IMR-90 (cell line): ENCODE results near the gene KAT7. TPM values are rescaled to one million over a fixed set of nuclear protein-coding genes. Genes with fewer than 3 reads are reported as not detected.

Experiments
- ATAC-seq: fragments of 200-7000 bp; cut with Tn5 transposase; 2 replicates; pipeline ENCODE4 v1.9.1; 2020; ENCODE audit warnings: low read depth, mild to moderate bottlenecking, moderate library complexity
- BruUV-seq: library from RNA; stranded (reverse); fragments of 400-500 nt; replicated peaks from 2 replicates; lab custom pipeline; 2021; lab: Mats Ljungman, UMichigan
- CTCF ChIA-PET: fragments of 300-600 bp; formaldehyde crosslinking; extraction: SDS; loops from one replicate; lab custom pipeline; 2021; ENCODE audit warnings: antibody characterized with exemption; lab: Yijun Ruan, JAX
- POLR2A ChIA-PET: fragments of 300-600 bp; sonication (Branson Sonifier 250); formaldehyde crosslinking; loops from one replicate; lab custom pipeline; 2022; ENCODE audit warnings: antibody characterized with exemption; ENCODE audit not compliant: unreplicated experiment; lab: Charles Lee
- DNase-seq: peaks from one replicate; pipeline ENCODE4 v3.0.0; 2013
- H2AFZ ChIP-seq: replicated peaks from 2 replicates; pipeline ENCODE3; 2013; ENCODE audit warnings: low read length, mild to moderate bottlenecking; ENCODE audit not compliant: poor library complexity
- H2AK5ac ChIP-seq: 2 replicates; pipeline ENCODE4 v1.6.1; 2013; ENCODE audit warnings: low read depth, low read length, inconsistent platforms
- H2AK9ac ChIP-seq: replicated peaks from 2 replicates; pipeline ENCODE3; 2013; ENCODE audit warnings: mild to moderate bottlenecking, low read depth, low read length, moderate library complexity; ENCODE audit not compliant: poor library complexity
- H2BK120ac ChIP-seq: 2 replicates; pipeline ENCODE4 v1.6.1; 2013; ENCODE audit warnings: low read depth, low read length, inconsistent platforms
- H2BK15ac ChIP-seq: 3 replicates; pipeline ENCODE4 v1.6.1; 2013; ENCODE audit warnings: low read depth, low read length, inconsistent platforms
- H2BK20ac ChIP-seq: 2 replicates; pipeline ENCODE4 v1.6.1; 2013; ENCODE audit warnings: low read depth, mild to moderate bottlenecking, inconsistent platforms, low read length, moderate library complexity
- H2BK5ac ChIP-seq: 2 replicates; pipeline ENCODE4 v1.6.1; 2013; ENCODE audit warnings: mild to moderate bottlenecking, low read depth, low read length, inconsistent platforms; ENCODE audit not compliant: poor library complexity, severe bottlenecking
- H3K14ac ChIP-seq: replicated peaks from 2 replicates; pipeline ENCODE4 v1.6.1; 2013; ENCODE audit warnings: low read depth, low read length, inconsistent platforms
- H3K18ac ChIP-seq: 2 replicates; pipeline ENCODE4 v1.6.1; 2013; ENCODE audit warnings: low read depth, low read length, control low read depth
- H3K23ac ChIP-seq: 2 replicates; pipeline ENCODE4 v1.6.1; 2013; ENCODE audit warnings: low read depth, low read length, inconsistent platforms
- H3K27ac ChIP-seq: 2 replicates; pipeline ENCODE4 v1.5.1; 2013; ENCODE audit warnings: mild to moderate bottlenecking, control low read depth, low read length; ENCODE audit not compliant: insufficient read depth
- H3K27me3 ChIP-seq: 2 replicates; pipeline ENCODE4 v1.6.1; 2013; ENCODE audit warnings: low read length; ENCODE audit not compliant: control insufficient read depth, insufficient read depth
- H3K36me3 ChIP-seq: 2 replicates; pipeline ENCODE4 v1.6.1; 2013; ENCODE audit warnings: low read length, mixed read lengths; ENCODE audit not compliant: control insufficient read depth, insufficient read depth
- H3K4ac ChIP-seq: 2 replicates; pipeline ENCODE4 v1.6.1; 2013; ENCODE audit warnings: low read depth, low read length, inconsistent platforms
- H3K4me1 ChIP-seq: 2 replicates; pipeline ENCODE4 v1.6.1; 2013; ENCODE audit warnings: low read length, mixed read lengths; ENCODE audit not compliant: control insufficient read depth, insufficient read depth
- H3K4me2 ChIP-seq: 2 replicates; pipeline ENCODE4 v1.6.1; 2013; ENCODE audit warnings: low read depth, mild to moderate bottlenecking, control low read depth, low read length, moderate library complexity
- H3K4me3 ChIP-seq: 2 replicates; pipeline ENCODE4 v1.5.1; 2013; ENCODE audit warnings: low read depth, mild to moderate bottlenecking, control low read depth, low read length, moderate library complexity; ENCODE audit not compliant: insufficient read depth
- H3K56ac ChIP-seq: 2 replicates; pipeline ENCODE4 v1.6.1; 2013; ENCODE audit warnings: low read length, inconsistent platforms; ENCODE audit not compliant: insufficient read depth; ENCODE audit errors: extremely low read depth
- H3K79me1 ChIP-seq, 2 experiments: 2 replicates each; pipeline ENCODE4 v1.6.1; 2013; ENCODE audit warnings: low read length in 2 of 2, inconsistent platforms in 1 of 2, low read depth in 1 of 2
- H3K9ac ChIP-seq: 2 replicates; pipeline ENCODE4 v1.6.1; 2013; ENCODE audit warnings: low read depth, low read length, control low read depth
- H3K9me1 ChIP-seq: 2 replicates; pipeline ENCODE4 v1.6.1; 2013; ENCODE audit warnings: low read length, inconsistent platforms; ENCODE audit not compliant: insufficient read depth
- H3K9me3 ChIP-seq: 2 replicates; pipeline ENCODE4 v1.6.1; 2013; ENCODE audit warnings: low read length; ENCODE audit not compliant: control insufficient read depth, insufficient read depth
- H4K20me1 ChIP-seq: 2 replicates; pipeline ENCODE4 v1.6.1; 2013; ENCODE audit warnings: low read length, inconsistent platforms; ENCODE audit not compliant: insufficient read depth
- H4K5ac ChIP-seq: 2 replicates; pipeline ENCODE4 v1.6.1; 2013; ENCODE audit warnings: mild to moderate bottlenecking, low read depth, low read length, control low read depth
- H4K8ac ChIP-seq, 2 experiments: 2 replicates each; pipeline ENCODE4 v1.6.1; 2013; ENCODE audit warnings: low read depth in 2 of 2, low read length in 2 of 2, control low read depth in 1 of 2, inconsistent platforms in 1 of 2
- H4K91ac ChIP-seq: 2 replicates; pipeline ENCODE4 v1.6.1; 2013; ENCODE audit warnings: low read depth, low read length, inconsistent platforms; ENCODE audit not compliant: insufficient read depth
- CEBPB ChIP-seq: IDR thresholded peaks from 2 replicates; pipeline ENCODE4 v1.6.1; 2012; ENCODE audit warnings: low read depth, low read length, improper control_type of control experiment
- RAD21 ChIP-seq: IDR thresholded peaks from 2 replicates; pipeline ENCODE4 v1.6.1; 2012; ENCODE audit warnings: low read length, improper control_type of control experiment
- SMC3 ChIP-seq: fragments of 150-350 bp; IDR thresholded peaks from 2 replicates; pipeline ENCODE4 v1.6.1; 2016; ENCODE audit warnings: low read depth, mild to moderate bottlenecking, antibody characterized with exemption, low read length, moderate library complexity
- WGBS, 2 experiments: methylation state at CpG; one replicate each; pipeline versions ENCODE4 v1.1.5 to v1.1.7; 2013; ENCODE audit warnings: missing lambda C conversion rate in 2 of 2; ENCODE audit not compliant: insufficient read length in 1 of 2; ENCODE audit errors: extremely low coverage in 2 of 2; 5-methylcytosine and 5-hydroxymethylcytosine counted together
- dilution Hi-C: fragments of 300-500 bp; cut with HindIII; formaldehyde crosslinking; loops from one replicate; pipeline ENCODE4 v1.14.3; 2018; ENCODE audit warnings: low sequenced_read_pairs; ENCODE audit not compliant: unreplicated experiment
- in situ Hi-C: fragments of 300-500 bp; cut with MboI; formaldehyde crosslinking; loops from 3 replicates; pipeline ENCODE4 v1.14.3; 2019; ENCODE audit warnings: low sequenced_read_pairs, inconsistent platforms, mixed read lengths
- intact Hi-C: fragments of 100-400 bp; cut with micrococcal nuclease; formaldehyde crosslinking; loops from 2 replicates; pipeline ENCODE4 v1.10.0; 2022
- polyA plus RNA-seq, 3 experiments: library from polyadenylated mRNA; depleted of rRNA; stranded (reverse); fragments of >200 nt; gene quantifications; 2 replicates each; pipeline ENCODE4 v1.2.3, GENCODE V29; 2012; ENCODE audit warnings: low replicate concordance in 1 of 3
- total RNA-seq: library from RNA; depleted of rRNA; stranded (reverse); fragments of >200 nt; gene quantifications from 2 replicates; pipeline ENCODE4 v1.2.3, GENCODE V29; 2012
- TF ChIP-seq, protein P1 (sequence below): conservative IDR thresholded peaks from 2 replicates; pipeline ENCODE4 v1.5.1; 2012; ENCODE audit warnings: mild to moderate bottlenecking, low read depth, low read length, improper control_type of control experiment
- TF ChIP-seq, protein P2 (sequence below): fragments of 150-350 bp; IDR thresholded peaks from 2 replicates; pipeline ENCODE4 v1.6.1; 2016; ENCODE audit warnings: low read depth, mild to moderate bottlenecking, low read length, moderate library complexity, borderline replicate concordance

KAT7 gene
- total and polyA plus RNA-seq, 2 of the 4 experiments (the other 2 are of a cell fraction), result 16.9 to 21.9 TPM

DNA sequence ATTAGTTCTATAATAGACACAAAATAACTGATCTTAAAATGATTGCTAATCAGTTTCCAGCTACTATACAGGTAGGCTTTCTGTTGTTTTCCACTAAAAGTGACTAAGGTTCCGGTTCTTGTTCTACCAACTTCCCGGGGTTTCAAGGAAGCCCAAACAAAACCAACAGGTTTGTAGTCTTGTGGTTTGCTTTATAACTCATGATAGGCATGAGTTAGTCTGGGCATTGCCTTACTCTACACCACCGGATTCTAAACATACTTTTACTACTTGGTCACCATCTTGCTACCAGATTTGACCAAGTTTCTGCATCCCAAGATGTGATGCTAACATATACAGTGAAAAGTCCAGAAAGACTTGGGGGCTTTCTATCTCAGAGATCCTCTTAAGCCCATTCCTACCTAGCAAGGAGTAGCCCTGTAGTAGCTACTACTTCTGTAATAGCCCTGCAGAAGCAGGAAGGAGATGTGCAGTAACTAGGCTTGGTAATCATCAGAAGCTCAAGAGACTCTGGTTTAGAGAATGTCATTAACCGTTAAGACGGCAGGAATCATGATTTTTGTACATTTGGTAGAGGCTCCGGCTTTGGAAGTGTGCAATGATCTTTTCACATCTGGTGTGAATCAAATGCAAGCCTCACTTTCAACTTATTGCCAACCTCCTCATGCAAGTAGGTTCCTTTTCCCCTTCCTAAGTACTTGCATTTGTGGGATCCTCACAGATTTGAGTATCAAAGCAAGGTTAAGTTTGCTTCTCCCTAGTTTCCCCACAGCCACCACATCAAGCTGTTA lies 26.1 kb upstream of the KAT7 start:
- Histone ChIP-seq H3K23ac (0 out of 2 replicates have a peak overlapping the region, but pooled peaks have one; percentile 27), H2AK5ac (no peak overlapping the region), H4K5ac (no peak overlapping the region), H2BK20ac (no peak overlapping the region), H3K9me3 (no peaks in the 10 kb centered on the region), H3K18ac (no peak overlapping the region), H2AK9ac (peak overlapping the region; percentile 23), H3K79me1 (no peaks in the 10 kb centered on the region), H2BK120ac (no peak overlapping the region), H2AFZ (no peak overlapping the region), H3K4me2 (no peak overlapping the region), H4K20me1 (no peaks in the 10 kb centered on the region), H3K56ac (no peak overlapping the region), H3K27me3 (peaks cover 20% of the 10 kb centered on the region), H4K8ac (no peak overlapping the region), H3K4ac (no peak overlapping the region), H4K91ac (no peak overlapping the region), H3K14ac (no peak overlapping the region), H3K36me3 (no peaks in the 10 kb centered on the region), H3K27ac (no peak overlapping the region), H2BK15ac (no peak overlapping the region), H3K4me1 (no peaks in the 10 kb centered on the region), H2BK5ac (no peak overlapping the region), H3K4me3 (no peak overlapping the region), H3K9ac (no peak overlapping the region), H3K9me1 (no peaks in the 10 kb centered on the region; the same call in 1 of the 2 replicates)
- ATAC-seq, result no peak
- no peak for TF ChIP-seq CEBPB
- TF ChIP-seq, protein P1, sequence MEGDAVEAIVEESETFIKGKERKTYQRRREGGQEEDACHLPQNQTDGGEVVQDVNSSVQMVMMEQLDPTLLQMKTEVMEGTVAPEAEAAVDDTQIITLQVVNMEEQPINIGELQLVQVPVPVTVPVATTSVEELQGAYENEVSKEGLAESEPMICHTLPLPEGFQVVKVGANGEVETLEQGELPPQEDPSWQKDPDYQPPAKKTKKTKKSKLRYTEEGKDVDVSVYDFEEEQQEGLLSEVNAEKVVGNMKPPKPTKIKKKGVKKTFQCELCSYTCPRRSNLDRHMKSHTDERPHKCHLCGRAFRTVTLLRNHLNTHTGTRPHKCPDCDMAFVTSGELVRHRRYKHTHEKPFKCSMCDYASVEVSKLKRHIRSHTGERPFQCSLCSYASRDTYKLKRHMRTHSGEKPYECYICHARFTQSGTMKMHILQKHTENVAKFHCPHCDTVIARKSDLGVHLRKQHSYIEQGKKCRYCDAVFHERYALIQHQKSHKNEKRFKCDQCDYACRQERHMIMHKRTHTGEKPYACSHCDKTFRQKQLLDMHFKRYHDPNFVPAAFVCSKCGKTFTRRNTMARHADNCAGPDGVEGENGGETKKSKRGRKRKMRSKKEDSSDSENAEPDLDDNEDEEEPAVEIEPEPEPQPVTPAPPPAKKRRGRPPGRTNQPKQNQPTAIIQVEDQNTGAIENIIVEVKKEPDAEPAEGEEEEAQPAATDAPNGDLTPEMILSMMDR, result no peak
- TF ChIP-seq, protein P2, sequence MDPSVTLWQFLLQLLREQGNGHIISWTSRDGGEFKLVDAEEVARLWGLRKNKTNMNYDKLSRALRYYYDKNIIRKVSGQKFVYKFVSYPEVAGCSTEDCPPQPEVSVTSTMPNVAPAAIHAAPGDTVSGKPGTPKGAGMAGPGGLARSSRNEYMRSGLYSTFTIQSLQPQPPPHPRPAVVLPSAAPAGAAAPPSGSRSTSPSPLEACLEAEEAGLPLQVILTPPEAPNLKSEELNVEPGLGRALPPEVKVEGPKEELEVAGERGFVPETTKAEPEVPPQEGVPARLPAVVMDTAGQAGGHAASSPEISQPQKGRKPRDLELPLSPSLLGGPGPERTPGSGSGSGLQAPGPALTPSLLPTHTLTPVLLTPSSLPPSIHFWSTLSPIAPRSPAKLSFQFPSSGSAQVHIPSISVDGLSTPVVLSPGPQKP, result no peak
- no peak for TF ChIP-seq RAD21
- no peak for TF ChIP-seq SMC3
- dilution Hi-C loops (no loop called here), in situ Hi-C loops (no loop called here), intact Hi-C loops (no loop called here)
- no TSS peak for BruUV-seq
- peak; percentile 12 for DNase-seq
- ChIA-PET POLR2A (no interaction called here), CTCF (interaction anchor here (0.6 kb wide), 1 partner anchor 11 kb away, joined by 8 read pairs; no protein-coding TSS in a partner anchor)
- WGBS, 2 experiments, result no CpG with 5 or more reads among the region's 6 CpGs
